GM18517 (cell line): ENCODE data around the gene ILF3.
"Not testable (repeated sequence)": the region's sequence is repeated elsewhere in the genome, so short reads cannot be mapped to it uniquely, and the experiment has no call there.

Experiments used
- ATAC-seq: cut with Tn5 transposase; IDR thresholded peaks from one replicate; pipeline ENCODE4 v1.9.1; 2021; ENCODE audit warnings: mild to moderate bottlenecking, moderate library complexity; ENCODE audit not compliant: unreplicated experiment

The ILF3 gene

DNA sequence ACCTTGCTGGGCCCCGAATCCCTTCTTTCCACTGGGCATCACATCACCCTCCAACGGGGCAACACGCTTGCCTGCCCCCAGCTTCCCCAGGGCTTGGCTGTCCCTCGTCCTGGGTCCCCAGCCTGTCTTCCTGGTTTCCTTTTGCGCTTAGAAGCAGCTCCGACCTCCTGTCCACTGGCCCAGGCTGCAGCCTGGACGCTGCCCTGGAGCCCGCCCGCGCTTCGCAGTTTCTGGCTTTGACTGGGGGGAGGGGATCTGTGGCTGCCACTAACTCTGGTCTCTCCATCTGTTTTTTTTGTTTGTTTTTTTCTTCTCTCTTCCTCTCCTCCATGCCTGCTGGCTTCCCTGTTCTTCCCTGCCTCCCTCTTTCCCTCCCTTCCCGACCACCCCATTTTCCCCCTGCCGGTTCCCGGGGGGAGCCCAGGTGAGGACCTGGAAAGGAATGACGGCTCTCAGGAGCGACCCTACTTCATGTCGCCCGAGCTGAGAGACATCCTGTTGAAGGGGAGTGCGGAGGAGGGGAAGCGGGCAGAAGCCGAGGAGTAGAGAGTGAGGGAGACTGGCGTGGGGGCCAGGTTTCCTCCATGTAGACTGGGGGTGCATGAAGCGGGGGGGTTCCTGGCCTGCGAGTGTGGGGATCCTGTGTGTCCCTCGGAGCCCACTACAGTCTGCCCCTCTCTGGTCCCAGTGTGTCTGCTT lies 11.5 kb upstream of the ILF3 start:
- no peak for ATAC-seq

DNA sequence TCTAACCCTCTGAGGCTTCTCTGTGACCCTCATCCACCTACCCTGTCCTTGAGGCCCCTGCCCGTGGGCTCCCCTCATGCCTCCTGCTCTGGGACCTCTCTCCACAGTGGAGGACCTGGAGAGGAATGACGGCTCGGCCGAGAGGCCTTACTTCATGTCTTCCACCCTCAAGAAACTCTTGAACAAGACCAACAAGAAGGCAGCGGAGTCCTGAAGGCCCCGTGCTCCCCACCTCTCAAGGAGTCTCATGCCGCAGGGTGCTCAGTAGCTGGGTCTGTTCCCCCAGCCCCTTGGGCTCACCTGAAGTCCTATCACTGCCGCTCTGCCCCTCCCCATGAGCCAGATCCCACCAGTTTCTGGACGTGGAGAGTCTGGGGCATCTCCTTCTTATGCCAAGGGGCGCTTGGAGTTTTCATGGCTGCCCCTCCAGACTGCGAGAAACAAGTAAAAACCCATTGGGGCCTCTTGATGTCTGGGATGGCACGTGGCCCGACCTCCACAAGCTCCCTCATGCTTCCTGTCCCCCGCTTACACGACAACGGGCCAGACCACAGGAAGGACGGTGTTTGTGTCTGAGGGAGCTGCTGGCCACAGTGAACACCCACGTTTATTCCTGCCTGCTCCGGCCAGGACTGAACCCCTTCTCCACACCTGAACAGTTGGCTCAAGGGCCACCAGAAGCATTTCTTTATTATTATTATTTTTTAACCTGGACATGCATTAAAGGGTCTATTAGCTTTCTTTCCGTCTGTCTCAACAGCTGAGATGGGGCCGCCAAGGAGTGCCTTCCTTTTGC lies 10.8 kb upstream of the ILF3 start:
- no peak for ATAC-seq

DNA sequence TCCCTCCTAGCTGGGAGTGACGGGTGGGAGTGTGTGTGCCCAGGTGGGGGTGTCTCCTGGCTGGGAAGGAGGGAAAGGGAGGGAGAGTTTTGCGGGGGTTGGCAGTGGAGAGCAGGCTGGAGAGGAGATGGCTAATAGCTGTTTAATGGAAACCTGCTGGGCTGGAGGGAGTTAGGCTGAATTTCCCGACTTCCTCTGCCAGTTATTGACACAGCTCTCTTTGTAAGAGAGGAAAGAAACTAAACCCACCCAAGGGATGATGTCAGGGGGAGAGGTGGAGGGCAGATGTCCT lies 10.2 kb upstream of the ILF3 start:
- no peak for ATAC-seq

DNA sequence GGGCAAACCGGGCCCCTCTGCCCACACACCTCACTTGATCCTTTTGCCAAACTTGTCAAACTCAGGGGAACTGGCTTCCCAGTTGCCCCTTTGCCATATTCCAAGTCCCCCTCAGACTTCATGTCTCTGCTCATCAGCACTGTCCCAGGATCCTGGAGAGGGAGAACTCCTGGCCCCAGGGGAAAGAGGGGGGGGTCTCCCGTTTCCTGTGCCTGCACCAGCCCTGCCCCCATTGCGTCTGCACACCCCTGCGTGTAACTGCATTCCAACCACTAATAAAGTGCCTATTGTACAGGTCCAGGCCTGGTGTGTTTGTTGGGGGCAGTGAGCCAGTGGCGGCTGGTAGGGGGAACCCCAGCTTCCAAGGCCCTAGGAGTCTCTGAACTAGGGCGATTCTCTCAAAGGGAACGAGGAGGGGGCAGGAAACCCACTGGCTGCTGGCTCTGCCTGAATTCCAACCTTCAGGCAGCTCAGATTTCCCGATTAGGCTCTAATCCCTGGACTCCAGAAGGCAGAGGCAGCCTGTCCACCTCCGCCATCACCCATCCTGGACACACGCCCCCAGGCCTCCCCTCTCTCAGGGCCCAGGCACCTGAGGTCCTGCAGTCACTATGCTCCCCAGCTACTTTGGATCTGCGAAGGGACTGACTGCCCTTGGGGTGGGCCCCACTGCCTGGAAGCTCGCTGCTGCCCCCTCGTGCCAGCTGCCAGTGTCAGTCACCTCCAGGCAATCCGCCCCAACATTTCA lies 9.7 kb upstream of the ILF3 start:
- no peak for ATAC-seq

DNA sequence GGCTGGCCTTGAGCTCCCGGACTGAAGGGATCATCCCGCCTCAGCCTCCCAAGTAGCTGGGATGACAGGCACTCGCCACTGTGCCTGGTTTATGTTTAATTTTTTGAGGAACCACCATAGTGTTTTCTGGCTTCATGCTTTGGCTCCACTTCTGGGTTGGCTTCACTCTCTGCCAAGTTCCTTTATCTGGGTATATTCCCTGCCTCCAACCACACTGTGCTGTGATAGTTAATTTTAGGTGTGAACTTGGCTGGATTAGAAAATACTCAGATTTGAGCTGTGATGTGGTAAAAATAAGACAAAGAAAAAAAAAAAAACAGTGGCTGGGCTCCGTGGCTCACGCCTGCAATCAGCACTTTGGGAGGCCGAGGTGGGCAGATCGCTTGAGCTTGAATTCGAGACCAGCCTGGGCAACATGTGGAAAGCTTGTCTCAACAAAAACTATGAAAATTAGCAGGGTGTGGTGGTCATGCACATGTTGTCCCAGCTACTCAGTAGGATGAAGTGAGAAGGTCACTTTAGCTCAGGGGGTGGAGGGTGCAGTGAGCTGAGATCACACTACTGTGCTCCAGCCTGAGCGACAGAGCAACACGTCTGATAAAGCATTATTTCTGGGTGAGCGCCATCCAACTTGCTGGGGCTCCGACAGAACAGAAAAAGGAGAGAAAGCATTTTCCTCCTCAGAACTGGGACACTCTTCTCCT lies 7.5 kb upstream of the ILF3 start:
- no peak for ATAC-seq

DNA sequence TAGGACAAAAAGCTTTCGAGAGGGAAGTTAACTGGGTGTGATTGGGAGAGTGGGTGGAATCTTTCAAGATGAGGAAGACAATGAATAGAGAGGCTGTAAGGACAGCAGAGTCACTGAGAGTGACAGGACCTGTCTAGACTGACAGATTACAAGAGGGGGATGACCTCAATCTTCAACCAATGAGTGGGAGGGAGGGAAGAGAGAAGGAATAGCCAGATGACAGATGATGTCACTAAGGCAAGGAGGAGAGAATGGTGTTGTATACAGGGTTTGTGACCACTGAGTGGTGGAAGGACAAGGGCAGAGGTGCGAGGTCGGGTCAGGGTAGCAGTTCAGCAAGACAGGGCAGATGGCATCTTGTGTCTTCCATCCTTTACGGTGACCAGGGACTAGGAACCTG lies 5.8 kb upstream of the ILF3 start:
- ATAC-seq = no peak

DNA sequence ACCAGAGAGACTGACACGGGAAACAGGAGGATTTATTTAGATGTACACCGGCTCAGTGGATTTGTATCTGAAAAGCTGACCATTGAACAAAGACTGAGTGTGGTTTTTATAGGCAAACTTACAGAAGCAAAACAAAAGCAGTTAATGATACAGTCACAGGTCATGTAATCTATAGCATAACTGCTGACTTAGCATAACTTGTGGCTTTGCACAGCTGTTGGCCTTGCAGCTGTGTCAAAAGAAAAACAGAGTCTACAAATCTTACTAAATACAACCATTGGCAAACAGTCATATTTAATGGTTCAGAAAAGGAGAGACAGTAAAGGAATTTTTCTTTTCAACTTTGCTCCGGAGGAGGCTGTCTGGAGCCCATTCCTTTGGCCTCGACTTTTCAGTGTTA lies 2.3 kb upstream of the ILF3 start:
- ATAC-seq = no peak

DNA sequence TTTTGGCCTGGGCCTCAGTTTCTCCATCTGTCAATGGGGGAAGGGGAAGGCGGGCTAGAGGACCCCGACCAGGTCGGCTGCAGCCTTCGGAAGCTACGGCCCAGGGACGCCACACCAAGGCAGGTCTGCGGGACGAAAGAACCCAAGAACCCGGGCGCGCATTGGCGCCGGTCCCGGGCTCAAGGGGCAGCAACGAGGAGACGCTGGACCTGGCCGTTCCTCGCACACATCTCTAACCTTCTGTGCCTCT lies 739 bp upstream of the ILF3 start:
- ATAC-seq = no peak

DNA sequence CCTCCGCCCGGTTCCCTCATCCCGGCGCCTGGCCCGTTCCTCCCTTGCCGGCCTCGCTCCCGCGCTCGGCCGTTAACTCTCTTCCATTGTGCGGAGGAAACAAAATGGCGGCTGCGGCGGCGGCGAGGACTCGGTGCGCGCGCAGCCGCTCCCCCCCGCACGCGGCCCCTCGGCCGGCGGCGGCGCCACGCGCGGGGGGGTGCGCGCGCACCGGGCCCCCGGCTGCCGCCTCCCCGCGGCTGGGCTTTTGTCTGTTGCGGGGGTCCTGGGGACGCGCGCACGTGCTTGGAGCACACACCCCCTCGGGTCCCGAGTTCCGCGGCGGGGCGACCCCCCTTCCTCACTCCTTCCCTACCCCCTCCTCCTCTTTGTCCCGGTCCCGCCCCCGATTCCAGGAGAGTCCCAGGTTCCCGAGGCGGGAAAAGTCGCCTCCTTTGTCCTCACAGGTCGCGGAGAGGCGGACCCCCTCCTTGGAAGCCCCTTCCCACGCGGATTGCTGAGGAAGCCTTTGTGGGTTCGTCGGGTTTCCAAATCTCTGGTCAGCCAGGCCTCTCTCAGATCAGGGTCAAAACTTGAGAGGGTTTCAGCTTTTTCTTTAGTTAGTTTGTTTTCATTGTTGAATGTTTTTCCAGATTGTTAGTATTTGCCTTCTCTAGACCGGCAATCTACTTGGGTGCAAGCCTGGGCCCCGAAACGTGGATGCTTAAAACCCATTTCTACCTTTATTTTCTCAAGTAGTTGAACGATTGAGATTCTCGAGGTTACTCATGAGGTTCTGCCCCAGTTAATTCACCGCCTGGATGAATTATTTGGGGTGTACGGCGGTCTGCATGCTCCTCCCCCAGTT lies 687 bp downstream of the ILF3 start:
- ATAC-seq = no peak

DNA sequence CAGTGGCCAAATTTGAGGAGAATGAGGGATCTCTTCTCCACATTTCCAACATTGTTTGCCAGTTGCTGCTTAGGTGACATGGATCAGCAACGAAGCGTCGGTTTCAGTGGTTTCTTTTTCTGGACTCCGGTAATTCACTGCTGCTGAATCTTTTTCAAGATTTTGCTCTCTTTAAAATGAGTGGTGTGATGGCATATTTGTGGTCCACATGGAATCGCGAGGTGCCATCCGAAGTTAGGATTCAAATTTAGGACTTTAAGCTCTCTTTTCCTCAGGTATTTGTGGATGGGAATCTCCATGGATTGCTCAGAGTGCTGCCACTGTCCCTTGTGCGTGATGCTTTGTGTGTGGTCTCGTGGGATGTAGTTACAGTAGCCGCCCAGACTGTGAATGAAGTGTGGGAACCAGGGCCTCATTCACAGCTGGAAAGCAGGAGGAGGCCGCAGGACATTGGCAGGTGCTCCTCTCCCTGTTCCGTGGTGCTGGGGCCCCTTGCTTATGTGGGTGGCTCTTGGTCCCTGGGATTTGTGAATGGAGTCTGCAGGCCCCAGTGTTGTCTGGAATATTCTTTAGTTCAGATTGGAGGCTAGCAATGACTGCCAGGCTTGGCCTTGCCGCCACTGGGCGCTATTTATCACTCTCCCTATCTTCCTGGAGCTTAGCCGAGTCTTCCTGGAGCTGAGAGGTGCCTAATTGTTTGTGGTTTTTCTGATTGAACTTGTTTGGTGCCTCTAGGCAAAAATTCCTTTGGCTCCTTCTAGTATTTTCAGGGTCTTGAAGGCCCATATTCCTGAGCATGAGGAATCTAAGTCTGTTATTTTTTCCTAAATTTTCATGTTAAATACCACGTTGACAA lies 1.5 kb downstream of the ILF3 start:
- no peak for ATAC-seq

DNA sequence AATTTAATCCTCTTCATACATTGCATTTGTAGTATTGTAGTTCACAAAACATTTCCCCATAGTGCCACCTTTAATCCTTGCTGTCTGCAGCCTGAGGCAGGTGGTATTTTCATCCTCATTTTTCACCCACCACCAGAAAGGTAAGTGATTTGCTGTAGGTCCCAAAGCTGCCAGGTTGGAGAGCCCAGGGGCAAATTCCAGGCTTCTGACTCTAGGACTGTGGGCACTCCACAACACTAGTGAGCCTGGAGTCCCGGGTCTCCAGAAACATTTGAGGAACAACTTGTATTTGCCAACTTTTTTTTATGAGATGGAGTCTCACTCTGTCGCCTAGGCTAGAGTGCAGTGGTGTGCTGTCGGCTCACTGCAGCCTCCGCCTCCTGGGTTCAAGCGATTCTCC lies 6.2 kb downstream of the ILF3 start:
- ATAC-seq = no peak

DNA sequence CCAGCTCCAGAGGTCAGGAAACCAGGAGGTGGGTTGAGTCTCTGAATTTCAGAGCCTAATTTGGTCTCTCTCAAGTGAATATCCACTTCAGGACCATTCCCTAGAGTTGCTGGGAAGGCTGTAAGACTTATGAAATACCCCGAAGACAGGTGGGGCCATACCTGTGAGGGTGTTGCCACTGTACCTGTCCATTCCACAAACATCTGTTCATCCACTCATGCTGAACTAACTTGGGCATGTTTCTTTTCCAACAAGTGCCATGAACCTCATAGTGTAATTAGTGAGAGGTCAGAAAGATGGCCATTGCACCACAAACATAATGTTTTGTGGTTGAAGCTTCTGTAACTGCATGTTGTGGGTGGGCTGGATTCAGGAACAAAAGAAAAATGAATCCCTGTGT lies 7.8 kb downstream of the ILF3 start:
- no peak for ATAC-seq

DNA sequence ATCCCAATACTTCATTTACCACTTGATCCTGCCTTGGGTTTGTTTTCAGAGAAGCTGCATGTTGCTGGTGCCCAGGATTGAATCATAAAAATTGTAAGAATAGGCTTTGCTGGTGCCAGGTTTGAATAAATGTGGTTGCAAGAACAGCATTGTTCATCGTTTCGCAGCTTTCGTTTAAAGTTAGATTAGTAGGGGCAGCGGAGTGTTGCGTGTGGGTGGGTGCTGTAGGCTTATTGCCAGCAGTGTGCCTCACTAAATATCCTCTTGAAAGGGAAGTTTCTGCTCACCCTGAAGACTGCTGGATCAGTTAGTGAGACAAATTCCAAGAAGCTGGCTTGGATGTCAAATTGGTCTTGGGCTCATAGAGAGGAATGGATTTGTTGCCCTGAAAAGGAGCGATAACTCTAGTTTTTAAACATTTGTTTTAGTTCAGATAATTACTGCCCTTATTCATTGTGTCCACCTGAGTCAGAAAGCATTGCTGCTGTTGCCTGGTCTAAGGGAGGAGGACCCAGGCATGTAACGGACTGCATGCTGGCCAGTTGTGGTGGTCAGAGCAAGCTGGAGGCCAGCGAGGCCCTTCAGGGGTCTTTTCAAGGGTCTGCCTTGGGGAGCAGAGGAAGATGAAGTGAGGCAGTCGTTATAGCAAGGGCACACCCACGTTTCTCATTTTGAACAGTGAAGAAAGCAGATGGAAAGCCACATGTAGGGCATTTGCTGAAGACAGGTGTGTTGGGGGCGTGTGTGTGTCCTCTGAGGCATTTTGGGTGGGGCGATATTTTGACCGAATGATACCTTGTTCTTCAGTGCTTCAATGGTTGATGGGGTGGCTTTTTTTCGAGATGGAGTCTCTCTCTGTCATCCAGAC lies 8.5 kb downstream of the ILF3 start:
- ATAC-seq = no peak

DNA sequence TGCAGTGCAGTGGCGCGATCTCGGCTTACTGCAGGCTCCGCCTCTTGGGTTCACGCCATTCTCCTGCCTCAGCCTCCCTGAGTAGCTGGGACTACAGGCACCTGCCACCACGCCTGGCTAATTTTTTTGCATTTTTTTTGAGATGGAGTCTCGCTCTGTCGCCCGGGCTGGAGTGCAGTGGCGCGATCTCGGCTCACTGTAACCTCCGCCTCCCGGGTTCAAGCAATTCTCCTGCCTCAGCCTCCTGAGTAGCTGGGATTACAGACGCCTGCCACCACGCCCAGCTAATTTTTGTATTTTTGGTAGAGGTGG lies 9.1 kb downstream of the ILF3 start:
- not testable (repeated sequence) for ATAC-seq

DNA sequence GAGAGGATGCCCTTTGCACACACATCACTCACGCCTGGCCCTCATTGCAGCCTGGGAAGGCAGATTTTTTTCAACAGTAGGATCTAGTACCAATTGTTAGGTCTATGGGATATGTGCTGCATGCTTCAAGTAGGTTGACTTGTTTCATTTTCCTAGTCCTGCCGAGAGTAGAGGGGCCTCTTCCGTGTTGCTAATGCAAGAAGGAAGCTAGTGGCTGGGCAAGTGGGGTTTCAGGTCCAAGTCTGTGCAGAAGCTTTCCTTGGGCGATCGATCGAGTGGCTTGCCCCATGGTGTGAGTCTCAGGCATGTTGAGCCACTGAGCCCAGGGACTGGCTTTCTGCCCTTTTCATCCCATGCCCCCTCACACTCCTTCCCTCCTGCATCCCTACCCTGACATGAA lies 13.7 kb downstream of the ILF3 start:
- no peak for ATAC-seq

DNA sequence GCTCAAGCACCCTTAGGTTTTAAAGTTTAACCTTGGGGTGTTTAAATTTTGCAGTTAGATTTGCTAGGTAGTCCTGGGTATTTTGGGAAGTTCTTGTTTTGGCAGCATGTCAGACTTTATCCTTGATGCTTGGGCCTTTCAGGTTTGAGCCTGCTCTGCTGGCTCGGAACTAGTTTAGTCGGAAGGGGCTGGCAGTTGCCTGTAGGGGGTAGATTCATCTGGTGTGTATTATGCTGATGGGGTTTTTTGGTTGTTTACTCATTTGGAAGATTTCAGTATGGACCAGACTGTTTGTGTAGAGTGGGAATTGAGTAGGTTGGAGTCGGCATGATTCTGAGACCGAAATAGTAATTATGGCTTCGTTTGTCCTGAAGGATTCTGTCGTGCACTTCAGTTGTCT lies 15.1 kb downstream of the ILF3 start:
- no peak for ATAC-seq

DNA sequence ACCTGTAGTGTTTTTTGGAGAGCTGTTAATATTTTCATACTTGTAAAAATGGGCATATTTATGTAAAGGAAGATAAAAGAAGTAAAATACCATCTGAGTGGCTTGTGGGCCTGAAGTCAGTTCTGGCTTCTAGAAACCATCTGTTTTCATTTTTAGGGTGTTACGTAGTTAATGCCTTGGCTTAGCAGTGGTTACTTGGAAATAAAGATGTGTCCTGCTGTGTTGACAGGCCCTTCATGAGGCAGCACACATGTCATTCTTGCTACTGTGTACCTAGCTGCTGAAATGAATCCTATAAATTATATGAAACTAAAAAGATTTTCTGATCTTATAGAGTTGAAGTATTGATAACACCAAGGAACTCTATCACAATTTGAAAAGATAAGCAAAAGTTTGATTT lies 16.0 kb downstream of the ILF3 start:
- no peak for ATAC-seq

DNA sequence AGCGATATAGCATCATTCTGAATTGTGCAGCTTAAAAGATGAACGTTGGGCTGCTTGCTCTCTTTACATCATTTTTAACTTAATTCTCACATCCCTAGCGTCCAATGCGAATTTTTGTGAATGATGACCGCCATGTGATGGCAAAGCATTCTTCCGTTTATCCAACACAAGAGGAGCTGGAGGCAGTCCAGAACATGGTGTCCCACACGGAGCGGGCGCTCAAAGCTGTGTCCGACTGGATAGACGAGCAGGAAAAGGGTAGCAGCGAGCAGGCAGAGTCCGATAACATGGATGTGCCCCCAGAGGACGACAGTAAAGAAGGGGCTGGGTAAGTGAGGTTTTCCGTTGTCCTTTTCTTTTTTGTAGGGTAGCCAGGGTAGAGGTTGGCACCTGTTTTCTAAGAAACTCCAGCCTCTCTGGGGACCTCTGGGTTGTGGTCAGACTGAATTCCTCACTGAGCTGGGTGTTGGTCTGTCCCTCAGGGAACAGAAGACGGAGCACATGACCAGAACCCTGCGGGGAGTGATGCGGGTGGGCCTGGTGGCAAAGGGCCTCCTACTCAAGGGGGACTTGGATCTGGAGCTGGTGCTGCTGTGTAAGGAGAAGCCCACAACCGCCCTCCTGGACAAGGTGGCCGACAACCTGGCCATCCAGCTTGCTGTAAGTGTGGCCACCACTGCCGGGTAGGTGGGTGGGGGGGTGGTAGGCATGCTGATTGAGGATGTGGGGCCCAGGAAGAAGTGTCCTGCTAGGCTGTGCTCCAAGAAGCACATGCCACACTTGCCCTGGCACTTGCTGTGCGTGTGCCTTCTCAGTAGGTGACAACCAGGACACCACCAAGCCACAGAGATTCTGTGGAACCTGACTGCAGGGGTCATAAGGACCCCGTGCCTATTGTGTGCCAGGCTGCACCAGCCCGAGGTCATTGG lies 17.0 kb downstream of the ILF3 start:
- ATAC-seq = no peak
